ENCODE measurements around the gene CD247.

The CD247 gene

GRCh38 chr1:167431261-167431908 lies 86.9 kb downstream of the CD247 start:
- no peak for TF ChIP-seq CTCF (IDR thresholded peaks at IDR 0.05; ENCODE audit: low read depth, low read length)
- in situ Hi-C loops (cut with HindIII; ENCODE audit: low sequenced_read_pairs): loop anchor here (25.0 kb wide), 1 partner anchor 369 kb away; no protein-coding TSS in a partner anchor
- no peak overlapping the region for H3K4me3 ChIP-seq (ENCODE audit: low read depth, low read length)

GRCh38 chr1:167430849-167431242 lies 87.5 kb downstream of the CD247 start:
- in situ Hi-C loops (cut with HindIII; ENCODE audit: low sequenced_read_pairs): loop anchor here (25.0 kb wide), 1 partner anchor 369 kb away; no protein-coding TSS in a partner anchor
- no peak overlapping the region for H3K4me3 ChIP-seq (ENCODE audit: low read depth, low read length)
- no peak for TF ChIP-seq CTCF (IDR thresholded peaks at IDR 0.05; ENCODE audit: low read depth, low read length)
- no peak for DNase-seq (ENCODE audit: low read depth, low spot score)

More at GRCh38 chr1:167431261-167431908, 86.9 kb downstream of the CD247 start:
- no peak for DNase-seq (ENCODE audit: low read depth, low spot score)

DNA sequence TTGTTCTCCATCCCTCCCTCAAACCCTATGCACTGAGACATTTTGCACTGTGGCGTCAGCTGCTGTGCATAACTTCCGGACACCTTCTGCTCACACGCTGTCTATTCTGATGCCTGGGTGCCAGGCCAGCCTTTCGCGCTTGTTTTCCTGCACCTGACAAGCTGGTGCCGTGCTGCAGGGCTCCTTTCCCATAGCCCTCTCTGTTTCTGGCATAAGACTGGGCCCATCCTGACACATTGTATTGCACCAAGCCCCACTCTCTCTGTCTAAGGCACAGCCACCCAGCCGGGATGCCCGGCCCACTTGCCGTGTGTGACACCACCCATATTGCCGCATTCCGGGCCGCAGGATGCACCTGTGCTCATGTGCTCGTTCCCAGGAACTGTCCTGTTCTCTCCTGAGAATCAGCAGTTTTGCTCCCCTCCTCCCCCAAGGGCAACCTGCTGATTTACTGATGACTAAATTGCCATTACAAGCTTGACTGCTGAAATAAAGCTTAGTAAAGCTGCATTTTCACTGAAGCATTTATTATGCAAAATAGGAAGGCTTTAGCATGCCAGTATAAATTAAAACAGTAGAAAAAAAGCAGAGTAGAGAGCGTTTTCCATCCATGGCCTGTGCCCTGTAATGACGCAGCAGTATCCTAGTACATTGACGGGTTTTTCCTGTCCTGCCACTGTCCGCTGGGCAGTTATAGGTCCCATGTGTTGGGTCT lies 88.0 kb downstream of the CD247 start:
- in situ Hi-C loops (cut with HindIII; ENCODE audit: low sequenced_read_pairs): loop anchor here (25.0 kb wide), 1 partner anchor 368 kb away; no protein-coding TSS in a partner anchor
- DNase-seq (ENCODE audit: low read depth, low spot score): no peak

DNA sequence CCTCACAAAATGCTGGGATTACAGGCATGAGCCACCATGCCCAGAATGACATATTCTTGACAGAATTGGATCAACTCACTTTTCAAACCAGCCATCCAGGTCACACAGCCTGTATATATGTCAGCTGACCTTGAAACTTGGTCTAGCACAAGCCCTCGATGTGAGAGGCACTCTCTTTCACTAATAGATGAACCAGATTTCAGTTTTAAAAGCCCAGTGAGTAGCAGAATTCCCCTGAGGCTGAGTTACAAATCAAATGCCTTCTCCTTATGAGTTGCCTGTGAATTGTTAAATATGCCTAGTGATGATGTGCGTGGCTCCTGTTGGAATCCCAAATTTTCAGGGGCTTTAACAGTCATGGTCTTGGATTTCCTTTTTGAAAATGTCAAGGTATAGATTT lies 88.7 kb downstream of the CD247 start:
- in situ Hi-C loops (cut with HindIII; ENCODE audit: low sequenced_read_pairs): loop anchor here (25.0 kb wide), 1 partner anchor 367 kb away; no protein-coding TSS in a partner anchor
- no peak overlapping the region for H3K4me3 ChIP-seq (ENCODE audit: low read depth, low read length)
- DNase-seq (ENCODE audit: low read depth, low spot score): no peak
- TF ChIP-seq CTCF (IDR thresholded peaks at IDR 0.05; ENCODE audit: low read depth, low read length): no peak

More for the DNA sequence above, 88.0 kb downstream of the CD247 start:
- H3K4me3 ChIP-seq (ENCODE audit: low read depth, low read length): no peak overlapping the region
- TF ChIP-seq CTCF (IDR thresholded peaks at IDR 0.05; ENCODE audit: low read depth, low read length): no peak

- TF ChIP-seq CTCF (IDR thresholded peaks at IDR 0.05; ENCODE audit: low read depth, low read length): no peak
These were observed 89.9 kb downstream of the CD247 start for GRCh38 chr1:167428395-167428794.

GRCh38 chr1:167427848-167428247 lies 90.5 kb downstream of the CD247 start:
- TF ChIP-seq CTCF (IDR thresholded peaks at IDR 0.05; ENCODE audit: low read depth, low read length): no peak
- in situ Hi-C loops (cut with HindIII; ENCODE audit: low sequenced_read_pairs): loop anchor here (25.0 kb wide), 1 partner anchor 366 kb away; no protein-coding TSS in a partner anchor
- no peak overlapping the region for H3K4me3 ChIP-seq (ENCODE audit: low read depth, low read length)
- DNase-seq (ENCODE audit: low read depth, low spot score): no peak

More at GRCh38 chr1:167428395-167428794, 89.9 kb downstream of the CD247 start:
- no peak overlapping the region for H3K4me3 ChIP-seq (ENCODE audit: low read depth, low read length)
- in situ Hi-C loops (cut with HindIII; ENCODE audit: low sequenced_read_pairs): loop anchor here (25.0 kb wide), 1 partner anchor 366 kb away; no protein-coding TSS in a partner anchor
- DNase-seq (ENCODE audit: low read depth, low spot score): peak; percentile 19

All from astrocyte of the spinal cord (primary cell).